ENCODE data around the gene MPRIP.

The MPRIP gene

DNA sequence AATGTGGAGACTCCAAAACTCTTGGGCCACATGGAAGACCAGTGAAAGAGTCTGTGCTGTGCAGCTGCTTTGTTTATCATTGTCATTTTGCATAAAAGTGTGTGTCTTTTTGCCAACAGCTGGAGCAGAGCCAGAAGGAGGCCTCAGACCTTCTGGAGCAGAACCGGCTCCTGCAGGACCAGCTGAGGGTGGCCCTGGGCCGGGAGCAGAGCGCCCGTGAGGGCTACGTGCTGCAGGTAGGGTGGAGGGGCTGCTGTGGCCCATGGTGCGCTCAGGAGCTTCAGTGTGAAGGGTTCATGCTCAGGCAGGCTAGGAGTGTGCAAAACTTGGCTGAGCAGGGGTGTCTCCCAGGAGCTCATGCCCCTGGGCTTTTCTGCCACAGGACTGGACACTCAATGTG lies 118.9 kb downstream of the MPRIP start:
- no peak for DNase-seq (ENCODE audit: low read depth in 2 of 2)
- no peak overlapping the region for H3K4me3 ChIP-seq (replicated peaks in 1 of 2; ENCODE audit: low read depth in 2 of 2, low read length in 2 of 2)
- TF ChIP-seq, protein P1, sequence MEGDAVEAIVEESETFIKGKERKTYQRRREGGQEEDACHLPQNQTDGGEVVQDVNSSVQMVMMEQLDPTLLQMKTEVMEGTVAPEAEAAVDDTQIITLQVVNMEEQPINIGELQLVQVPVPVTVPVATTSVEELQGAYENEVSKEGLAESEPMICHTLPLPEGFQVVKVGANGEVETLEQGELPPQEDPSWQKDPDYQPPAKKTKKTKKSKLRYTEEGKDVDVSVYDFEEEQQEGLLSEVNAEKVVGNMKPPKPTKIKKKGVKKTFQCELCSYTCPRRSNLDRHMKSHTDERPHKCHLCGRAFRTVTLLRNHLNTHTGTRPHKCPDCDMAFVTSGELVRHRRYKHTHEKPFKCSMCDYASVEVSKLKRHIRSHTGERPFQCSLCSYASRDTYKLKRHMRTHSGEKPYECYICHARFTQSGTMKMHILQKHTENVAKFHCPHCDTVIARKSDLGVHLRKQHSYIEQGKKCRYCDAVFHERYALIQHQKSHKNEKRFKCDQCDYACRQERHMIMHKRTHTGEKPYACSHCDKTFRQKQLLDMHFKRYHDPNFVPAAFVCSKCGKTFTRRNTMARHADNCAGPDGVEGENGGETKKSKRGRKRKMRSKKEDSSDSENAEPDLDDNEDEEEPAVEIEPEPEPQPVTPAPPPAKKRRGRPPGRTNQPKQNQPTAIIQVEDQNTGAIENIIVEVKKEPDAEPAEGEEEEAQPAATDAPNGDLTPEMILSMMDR (IDR thresholded peaks at IDR 0.05; ENCODE audit: low read depth, low read length): no peak

DNA sequence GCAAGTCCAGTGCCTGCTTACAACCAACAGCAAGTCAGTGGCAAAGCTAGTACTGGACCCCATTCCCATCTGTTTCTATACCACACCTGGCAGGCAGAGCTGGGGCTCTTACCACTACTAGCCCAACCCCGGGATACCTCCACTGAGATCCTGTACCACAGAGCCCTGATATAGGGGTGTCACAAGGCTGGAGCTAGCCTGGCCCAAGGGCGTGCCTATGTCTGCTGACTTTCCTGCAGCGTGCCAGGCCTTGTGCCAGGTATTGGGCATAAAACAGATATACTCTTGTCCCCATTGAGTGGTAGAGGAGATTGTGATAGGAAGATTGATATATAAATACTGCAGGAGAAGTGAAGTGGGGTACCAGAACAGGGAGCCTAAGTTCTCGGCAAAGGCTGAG lies 119.5 kb downstream of the MPRIP start:
- no peak overlapping the region for H3K4me3 ChIP-seq (replicated peaks in 1 of 2; ENCODE audit: low read depth in 2 of 2, low read length in 2 of 2)
- DNase-seq (ENCODE audit: low read depth in 2 of 2): no peak
- TF ChIP-seq, protein P1 (IDR thresholded peaks at IDR 0.05; ENCODE audit: low read depth, low read length): no peak

DNA sequence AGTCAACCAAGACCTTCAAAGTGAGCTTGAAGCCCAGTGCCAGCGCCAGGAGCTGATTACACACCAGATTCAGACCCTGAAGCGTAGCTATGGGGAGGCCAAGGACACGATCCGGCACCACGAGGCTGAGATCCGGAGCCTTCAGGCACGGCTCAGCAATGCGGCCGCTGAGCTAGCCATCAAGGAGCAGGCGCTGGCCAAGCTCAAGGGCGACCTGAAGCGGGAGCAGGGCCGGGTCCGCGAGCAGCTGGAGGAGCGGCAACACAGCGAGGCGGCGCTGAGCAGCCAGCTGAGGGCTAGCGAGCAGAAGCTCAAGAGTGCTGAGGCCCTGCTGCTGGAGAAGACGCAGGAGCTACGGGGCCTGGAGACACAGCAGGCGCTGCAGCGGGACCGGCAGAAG lies 121.9 kb downstream of the MPRIP start:
- DNase-seq (ENCODE audit: low read depth in 2 of 2): no peak
- H3K4me3 ChIP-seq (replicated peaks in 1 of 2; ENCODE audit: low read depth in 2 of 2, low read length in 2 of 2): no peak overlapping the region
- TF ChIP-seq, protein P1 (IDR thresholded peaks at IDR 0.05; ENCODE audit: low read depth, low read length): no peak

DNA sequence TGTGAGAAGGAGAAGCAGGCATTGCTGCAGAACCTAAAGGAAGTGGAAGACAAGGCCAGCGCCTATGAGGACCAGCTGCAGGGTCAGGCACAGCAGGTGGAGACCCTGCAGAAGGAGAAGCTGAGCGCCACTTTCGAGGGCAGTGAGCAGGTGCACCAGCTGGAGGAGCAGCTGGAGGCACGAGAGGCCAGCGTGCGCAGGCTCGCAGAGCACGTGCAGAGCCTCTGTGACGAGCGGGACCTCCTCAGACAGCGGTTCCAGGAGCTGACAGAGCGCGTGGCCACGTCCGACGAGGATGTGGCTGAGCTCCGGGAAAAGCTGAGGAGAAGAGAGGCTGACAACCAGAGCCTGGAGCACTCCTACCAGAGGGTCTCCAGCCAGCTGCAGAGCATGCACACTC lies 122.4 kb downstream of the MPRIP start:
- H3K4me3 ChIP-seq (replicated peaks in 1 of 2; ENCODE audit: low read depth in 2 of 2, low read length in 2 of 2): no peak overlapping the region
- TF ChIP-seq, protein P1 (IDR thresholded peaks at IDR 0.05; ENCODE audit: low read depth, low read length): no peak
- no peak for DNase-seq (ENCODE audit: low read depth in 2 of 2)

DNA sequence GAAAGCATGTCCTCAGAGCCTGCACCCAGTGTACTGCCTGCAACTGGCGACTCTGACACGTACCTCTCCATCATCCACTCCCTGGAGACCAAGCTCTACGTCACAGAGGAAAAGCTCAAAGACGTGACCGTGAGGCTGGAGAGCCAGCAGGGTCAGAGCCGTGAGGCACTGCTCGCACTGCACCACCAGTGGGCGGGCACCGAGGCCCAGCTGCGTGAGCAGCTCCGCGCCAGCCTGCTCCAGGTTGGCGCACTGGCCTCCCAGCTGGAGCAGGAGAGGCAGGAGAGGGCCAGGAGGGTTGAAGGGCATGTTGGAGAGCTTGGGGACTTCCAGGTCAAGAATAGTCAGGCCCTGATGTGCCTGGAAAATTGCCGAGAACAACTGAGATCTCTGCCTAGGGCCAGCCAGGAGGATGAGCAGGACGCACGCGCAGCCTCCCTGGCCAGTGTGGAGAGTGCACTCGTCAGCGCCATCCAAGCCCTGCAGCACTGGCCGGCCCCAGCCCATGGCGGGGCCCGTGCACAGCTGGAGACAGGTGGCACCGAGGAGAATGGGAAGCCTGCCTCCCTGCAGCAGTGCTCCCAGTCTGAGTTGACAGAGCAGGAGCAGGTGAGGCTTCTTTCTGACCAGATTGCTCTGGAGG lies 123.5 kb downstream of the MPRIP start:
- TF ChIP-seq, protein P1 (IDR thresholded peaks at IDR 0.05; ENCODE audit: low read depth, low read length): no peak
- no peak for DNase-seq (ENCODE audit: low read depth in 2 of 2)
- no peak overlapping the region for H3K4me3 ChIP-seq (replicated peaks in 1 of 2; ENCODE audit: low read depth in 2 of 2, low read length in 2 of 2)

DNA sequence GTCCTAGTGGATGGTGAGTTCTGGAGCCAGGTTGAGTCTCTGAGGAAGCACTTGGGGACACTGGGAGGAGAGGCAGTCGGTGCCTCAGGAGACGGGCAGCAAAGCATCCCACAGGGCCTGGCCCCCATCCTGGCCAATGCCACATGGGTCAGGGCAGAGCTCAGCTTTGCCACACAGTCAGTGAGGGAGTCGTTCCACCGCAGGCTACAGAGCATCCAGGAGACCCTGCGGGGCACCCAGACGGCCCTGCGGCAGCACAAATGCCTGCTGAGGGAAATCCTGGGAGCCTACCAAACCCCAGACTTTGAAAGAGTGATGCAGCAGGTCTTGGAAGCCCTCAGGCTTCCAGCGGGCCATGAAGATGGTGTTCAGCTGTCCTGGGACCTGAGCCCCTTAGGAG lies 124.2 kb downstream of the MPRIP start:
- no peak overlapping the region for H3K4me3 ChIP-seq (replicated peaks in 1 of 2; ENCODE audit: low read depth in 2 of 2, low read length in 2 of 2)
- TF ChIP-seq, protein P1 (IDR thresholded peaks at IDR 0.05; ENCODE audit: low read depth, low read length): no peak
- no peak for DNase-seq (ENCODE audit: low read depth in 2 of 2)

DNA sequence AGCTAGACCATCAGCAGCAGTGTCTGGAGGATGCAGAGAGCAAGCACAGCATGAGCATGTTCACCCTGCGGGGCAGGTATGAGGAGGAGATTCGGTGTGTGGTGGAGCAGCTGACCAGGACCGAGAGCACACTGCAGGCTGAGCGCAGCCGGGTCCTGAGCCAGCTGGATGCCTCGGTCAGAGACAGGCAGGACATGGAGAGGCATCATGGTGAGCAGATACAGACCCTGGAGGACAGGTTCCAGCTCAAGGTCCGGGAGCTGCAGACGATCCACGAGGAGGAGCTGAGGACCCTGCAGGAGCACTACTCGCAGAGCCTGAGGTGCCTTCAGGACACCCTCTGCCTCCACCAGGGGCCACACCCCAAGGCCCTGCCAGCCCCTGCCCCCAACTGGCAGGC lies 125.1 kb downstream of the MPRIP start:
- DNase-seq (ENCODE audit: low read depth in 2 of 2): no peak
- no peak overlapping the region for H3K4me3 ChIP-seq (replicated peaks in 1 of 2; ENCODE audit: low read depth in 2 of 2, low read length in 2 of 2)
- TF ChIP-seq, protein P1 (IDR thresholded peaks at IDR 0.05; ENCODE audit: low read depth, low read length): no peak

Measured in cardiac fibroblast (primary cell).